NOMO-1 treated with DMSO at 0.1 percent for 48 hours (cell line): ENCODE results near the gene PTPN7.
"Not testable (repeated sequence)": the region's sequence is repeated elsewhere in the genome, so short reads cannot be mapped to it uniquely, and the experiment has no call there.

Experiments
- DNase-seq: peaks from one replicate; lab custom pipeline; 2025; ENCODE audit not compliant: unreplicated experiment; lab: John Stamatoyannopoulos, UW

PTPN7 gene

DNA sequence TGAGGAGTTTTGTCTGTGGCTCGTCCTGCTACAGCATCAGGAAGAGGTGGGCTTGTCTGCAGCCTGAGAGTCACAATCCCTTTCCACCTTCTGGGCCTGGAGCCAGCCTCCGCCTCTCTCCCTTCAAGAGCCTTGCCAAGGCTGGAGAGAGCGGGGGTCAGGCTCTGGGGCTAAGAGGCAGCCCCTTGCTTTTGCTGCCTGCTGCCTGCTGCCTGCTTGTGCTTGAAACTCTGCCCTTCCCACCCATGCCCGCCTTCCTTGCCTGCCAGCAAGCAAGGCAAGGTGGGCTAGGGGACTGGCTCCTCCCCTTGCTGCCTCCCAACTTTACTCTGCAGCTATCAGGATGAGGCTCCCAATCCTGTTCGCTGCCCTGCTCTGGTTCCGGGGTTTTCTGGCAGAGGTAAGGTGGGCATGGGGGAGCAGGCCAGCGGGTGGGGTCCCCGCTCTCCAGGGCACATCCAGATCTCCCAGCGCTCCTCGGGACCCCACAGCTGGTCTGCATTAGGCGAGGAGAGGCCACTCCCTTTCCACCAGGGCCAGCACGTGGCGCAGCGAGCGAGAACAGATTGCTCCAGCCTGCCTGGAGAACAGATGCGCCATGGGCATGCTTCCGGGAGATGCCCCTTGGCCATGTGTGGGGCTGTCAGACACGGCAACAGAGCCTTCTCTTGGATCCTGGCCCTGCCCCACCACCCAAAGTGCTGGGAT, 7.5 kb upstream of the PTPN7 start:
- DNase-seq: no peak

DNA sequence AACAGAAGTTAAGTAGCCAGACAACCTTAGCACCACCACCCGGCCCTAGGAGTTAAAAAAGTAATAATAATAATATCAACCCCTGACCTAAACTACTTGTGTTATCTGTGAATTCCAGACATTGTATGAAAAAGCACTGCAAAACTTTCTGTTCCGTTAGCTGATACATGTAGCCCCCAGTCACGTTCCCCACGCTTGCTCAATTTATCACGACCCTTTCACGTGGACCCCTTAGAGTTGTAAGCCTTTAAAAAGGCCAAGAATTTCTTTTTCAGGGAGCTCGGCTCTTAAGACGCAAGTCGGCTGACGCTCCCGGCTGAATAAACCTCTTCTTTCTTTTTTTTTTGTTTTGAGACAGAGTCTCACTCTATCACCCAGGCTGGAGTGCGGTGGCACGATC, 6.7 kb upstream of the PTPN7 start:
- not testable (repeated sequence) for DNase-seq

DNA sequence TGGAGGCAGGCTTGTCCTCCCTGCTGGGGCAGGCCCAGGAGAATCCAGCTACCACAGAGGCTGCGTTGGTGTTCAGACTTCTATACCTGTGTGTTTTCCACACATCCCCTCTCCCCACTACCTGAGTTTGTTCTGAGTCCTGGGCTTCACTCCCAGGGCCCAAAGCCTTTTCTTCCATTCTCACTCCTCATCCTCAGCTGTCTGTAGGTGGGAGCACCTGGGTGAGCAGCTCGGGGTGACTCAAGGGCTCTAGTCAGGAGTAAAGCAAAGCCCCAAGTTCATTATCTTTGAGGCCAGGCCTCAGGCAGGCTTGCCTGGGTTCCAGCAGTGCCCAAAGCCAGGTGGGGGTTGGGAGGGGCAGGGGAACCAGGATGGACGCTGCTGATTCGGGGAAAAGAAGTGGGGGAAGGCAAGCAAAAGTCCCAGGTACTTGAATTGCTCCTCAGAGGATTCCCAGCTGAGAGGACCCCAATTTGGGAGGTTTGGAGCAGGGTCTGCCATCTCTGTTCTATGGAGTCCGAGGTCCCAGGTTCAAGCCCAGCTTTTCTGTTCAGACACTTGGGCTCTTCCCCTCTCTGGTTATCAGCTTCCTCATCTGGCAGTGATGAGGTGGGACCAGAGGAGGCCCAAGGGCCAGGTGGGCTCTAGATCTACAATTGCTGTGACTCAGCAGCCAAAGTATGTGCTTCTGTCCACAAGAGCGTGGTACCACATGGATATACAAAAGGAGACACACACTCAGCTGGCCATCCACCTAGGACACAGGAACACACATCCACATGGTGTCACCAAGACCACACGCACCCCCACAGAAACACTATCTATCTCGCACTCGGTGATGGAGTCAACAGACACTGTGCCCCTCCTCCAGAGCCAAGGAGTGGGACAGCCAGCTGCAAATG, 5.8 kb upstream of the PTPN7 start:
- DNase-seq: no peak

DNA sequence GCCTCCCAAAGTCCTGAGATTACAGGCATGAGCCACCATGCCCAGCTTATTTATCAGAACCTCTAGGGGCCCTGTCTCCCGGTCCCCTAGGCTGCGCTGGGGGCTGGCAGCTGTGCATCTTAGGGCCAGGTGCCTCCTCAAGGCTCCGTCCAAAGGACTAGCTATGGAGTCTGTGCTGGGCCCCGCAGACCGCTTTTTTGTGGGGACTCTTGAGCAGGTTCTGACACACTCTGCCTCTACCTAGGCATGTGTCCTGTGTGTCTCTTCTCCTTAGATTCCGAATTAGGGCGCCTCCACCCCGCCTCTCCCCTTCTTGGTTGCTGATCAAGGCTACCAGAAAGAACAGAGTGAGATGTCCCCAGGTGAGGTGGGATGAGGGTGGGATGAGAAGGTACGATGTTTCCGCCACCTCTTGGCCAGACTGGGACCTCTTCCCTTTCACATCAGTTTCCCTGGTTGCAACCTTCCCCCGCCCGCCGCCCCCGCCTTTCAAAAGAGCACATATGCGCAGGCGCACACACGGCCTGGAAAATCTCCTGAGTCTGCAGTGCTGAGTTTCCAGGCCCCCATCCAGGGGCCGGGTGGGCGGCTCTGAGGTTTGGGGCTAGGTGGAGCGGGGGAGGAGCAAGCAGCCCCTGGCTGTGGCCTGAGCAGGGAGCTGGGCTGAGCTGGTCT, 5.0 kb upstream of the PTPN7 start:
- no peak for DNase-seq

DNA sequence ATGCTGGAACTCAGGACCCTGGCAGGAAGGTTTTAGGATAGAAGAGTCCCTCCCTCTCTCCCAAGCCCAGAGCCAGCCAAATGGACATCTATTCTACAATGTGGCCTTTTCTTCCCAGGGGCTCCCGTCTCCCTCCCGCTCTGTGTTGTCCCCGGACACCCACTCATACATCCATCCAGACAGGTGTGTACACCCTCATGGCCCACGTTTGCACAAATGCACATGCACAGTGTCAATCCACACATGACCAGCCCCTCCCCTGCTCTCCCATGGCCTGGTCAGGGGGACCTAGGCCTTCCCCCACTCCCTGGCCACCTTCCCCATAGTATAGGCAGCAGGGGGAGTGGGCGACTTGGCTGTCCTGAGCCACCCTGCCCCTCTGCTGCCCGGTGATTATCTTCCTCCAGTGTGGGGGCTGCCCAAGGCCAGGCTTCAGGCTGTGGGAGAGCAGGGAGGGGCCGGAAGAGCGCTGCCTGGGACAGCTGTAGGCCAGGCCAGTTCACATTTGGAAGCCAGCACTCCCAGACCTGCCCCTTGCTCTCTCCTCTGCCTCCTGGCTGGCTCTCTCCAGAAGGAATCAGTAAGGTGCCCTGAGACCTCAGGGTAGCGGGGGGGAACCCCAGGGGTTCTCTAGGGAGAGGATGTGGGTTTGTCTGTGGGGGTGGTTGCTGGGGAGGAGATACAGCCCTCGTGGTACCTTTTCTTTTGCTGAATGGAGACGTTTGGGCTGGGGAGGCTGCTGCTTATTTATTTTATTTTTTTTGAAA, 4.1 kb upstream of the PTPN7 start:
- DNase-seq: no peak

DNA sequence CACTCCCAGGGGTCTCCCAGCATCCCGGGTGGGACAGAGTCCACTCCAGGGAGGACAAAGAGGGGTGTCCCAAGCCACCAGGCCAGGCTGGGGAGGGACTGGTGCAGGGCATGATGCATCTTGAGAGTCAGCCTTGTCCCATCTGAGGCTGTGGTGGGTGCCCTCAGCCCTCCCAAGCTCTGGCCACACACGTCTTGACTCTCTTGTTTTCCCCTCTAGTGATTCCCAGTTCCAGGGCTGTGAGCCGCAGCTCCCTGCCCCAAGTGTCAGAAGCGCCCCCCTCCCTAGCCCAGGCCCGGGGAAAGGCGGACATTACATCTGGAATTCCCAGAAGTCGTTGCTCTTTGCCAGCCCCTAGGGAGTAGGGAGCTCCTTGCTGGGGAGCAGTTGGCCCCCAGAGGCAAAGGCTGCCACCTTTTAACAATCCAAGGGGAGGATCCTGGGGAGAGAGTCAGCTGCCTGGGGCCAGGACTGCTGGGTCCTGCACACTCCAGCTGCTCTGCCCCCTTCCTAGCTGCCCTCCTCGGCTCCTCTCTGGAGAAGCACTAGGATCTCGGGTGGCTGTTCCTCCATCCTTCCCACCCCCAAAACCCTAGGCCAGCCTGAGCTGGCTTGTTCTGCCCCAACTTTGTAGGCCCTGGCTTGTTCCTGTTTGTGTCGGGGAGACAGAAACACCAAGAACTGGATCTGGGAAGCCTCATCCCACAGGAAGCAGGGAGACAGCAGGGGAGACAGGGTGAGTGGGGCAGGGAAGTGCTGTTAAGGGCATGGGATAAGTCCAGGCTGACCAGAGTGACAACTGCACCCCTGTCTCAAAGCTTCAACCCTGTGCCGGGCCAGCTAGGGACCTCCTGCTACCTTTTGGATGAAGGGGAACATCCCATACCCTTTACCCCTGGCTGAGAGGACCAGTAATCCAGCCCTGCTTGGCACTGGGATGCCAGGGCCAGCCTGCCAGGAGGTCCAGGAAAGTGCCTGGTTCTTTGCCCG, 3.2 kb upstream of the PTPN7 start:
- DNase-seq: no peak

DNA sequence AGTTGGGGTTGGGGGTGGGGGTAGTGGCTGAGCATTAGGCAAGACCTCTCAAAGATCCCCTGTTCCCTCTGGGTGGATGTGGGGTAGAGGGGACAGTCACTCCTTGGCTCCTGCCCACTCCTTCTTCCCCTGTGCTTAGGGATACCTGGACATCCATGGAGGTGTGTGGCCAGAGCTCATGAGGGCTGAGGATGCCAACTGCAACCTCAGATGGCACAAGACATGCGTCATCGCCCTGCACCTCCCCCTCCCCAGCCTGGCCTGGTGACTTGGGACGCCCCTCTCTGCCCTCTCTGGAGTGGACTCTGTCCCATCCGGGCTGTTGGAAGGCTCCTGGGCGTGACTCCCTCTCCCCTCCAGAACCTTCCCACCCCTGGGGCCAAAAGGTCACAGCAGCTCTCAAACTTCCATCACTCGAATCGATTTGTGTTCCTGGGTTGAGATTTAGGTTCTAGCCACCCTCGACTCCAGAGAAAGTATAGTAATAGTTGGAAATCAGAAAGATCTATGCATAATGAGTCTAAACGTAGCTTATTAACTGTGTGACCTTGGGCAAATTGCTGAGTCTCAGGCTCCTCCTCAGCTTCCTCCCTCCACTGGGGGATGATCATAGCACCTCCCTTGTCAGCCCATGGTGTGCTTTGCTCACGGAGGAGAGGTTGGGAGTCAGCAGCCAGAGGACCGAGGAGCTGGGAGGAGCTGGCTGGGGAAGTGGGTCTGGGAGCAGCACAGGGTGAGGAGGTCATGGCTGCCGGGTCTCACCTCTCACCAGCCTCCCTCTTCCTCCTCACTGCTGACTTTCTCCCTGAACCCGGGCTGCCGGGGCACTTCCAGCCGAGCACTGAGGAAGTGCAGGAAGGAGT, 2.2 kb upstream of the PTPN7 start:
- DNase-seq: no peak

DNA sequence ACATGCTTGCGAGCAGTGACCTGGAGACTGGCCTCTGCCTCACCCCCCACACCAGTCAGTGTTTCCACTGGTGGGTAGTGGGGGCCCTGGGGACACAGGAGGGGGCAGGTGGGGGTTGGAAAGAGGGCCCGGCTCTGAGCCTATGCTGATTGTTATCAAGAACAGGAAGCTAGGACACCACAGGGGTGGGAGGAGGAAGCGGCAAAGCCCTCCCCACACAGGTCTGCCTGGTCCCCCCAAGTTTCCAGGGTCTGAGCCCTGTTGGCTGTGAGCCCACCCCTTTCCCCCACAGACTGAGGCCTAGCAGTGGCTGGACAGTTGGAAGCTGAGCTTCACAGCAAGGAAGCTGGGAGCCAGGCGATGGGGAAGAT, 1.6 kb upstream of the PTPN7 start:
- DNase-seq: peak; percentile 37

DNA sequence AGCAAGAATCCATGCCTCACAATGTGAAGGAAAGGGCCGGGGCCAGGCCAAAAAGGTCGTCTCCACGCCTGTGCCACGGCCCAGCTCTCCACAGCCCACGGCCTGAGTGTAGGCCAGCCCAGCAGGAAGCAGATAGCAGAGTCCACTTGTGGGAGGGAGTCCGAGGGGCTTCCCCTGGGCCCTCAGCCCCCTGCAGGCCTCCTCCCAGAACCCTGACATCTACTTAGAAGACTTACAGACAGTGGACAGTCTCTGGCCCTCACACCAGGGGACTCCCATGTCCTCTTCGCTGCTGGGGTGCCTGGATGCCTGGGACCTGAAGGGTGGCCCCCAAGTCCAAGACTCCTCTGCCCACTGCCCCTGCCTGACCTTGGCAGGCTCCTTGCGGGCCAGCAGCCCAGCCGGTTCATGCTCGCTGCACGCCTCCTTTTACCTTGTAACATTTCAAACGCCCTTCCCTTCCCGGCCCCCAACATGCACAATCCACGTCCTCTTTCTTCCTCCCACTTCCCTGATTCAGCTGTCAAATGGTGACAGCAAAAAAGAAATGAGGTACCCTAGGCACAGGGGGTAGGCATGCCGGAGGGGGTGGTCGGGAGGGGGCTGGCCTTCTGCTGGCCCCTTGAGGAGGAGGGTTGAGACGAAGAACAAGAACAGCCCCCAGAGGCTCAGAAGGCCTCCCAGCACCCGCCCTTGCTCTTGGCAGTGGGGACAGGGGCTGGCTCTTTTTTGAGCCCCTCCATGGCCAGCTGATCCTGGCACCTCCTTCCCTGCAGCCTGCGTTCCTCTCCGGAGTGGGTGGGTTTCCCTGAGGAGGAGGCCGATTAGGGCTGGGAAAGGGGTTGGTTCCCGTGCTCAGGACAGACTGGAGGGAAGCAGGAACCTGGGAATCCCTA, 997 bp upstream of the PTPN7 start:
- peak; percentile 27 for DNase-seq

DNA sequence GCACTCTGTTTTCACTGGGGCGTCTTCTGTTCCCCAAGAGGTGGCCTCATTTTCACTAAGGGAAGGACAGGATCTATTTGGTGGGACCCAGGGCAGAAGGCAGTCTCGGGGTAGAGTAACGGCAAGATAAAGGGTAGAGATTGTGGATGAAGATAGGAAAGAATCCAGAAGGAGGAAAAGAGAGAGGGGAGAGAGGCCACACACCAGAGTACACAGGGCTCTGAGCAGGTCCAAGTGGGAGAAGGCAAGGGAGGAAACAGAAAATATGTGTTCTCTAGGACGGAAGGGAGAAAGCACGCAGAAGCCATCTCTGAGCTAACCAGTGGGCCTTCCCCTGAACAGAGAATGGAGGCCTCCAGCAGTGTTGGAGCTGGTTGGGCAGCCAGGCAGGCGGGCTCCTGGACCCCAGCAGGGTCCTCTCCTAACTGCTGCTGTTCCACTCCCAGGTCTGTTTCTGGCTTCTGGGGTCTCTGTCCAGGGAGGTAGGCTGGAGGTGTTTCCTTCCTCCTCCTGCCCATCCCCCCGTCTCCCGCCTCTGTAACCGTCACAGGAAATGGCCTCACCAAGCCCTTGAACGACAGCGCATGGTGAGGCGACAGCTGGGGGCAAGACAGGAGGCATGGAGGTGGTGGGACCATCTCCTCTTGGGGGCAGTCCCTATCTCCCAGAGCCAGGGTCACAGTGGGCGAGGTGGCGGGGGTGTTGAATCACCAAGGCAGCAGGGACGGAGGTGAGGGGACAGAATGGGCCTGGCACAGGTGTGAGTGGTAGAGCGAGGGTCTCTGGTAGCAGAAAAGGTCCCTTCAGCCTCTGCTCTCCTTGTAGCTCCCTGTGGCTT, 649 bp downstream of the PTPN7 start:
- DNase-seq: peak; percentile 61

DNA sequence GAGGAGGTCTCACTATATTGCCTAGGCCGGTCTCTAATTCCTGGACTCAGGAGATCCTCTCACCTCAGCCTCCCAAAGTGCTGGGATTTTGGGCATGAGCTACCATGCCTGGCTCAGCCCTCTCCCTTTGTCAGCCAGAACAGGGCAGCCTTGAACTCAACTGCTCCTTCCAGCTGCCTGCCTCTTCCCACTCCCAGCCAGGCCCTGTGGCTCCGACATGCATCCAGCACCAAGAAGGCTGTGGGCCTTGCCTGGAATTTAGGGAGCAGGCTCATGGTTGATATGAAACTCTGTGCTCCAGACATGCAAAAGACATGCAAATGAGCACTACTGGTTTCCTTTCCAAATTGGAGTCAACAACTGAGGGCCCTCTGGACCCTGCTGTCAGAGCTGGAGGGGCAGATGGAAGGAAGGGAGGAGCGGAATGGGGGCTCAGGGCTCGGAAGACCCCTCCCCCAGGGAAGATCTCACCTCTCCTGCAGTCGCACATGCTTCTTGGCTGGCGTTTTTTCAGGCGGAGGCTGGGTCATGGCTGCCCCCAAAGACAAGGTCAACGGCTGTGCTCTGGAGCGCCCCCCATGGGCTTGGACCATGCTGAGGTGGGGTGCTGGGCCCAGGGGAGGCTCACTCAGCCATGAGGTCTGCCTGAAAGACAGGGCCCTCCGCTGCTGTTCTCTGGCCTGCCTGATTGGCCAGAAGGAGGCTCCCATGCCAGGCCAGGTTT, 1.4 kb downstream of the PTPN7 start:
- peak; percentile 34 for DNase-seq

DNA sequence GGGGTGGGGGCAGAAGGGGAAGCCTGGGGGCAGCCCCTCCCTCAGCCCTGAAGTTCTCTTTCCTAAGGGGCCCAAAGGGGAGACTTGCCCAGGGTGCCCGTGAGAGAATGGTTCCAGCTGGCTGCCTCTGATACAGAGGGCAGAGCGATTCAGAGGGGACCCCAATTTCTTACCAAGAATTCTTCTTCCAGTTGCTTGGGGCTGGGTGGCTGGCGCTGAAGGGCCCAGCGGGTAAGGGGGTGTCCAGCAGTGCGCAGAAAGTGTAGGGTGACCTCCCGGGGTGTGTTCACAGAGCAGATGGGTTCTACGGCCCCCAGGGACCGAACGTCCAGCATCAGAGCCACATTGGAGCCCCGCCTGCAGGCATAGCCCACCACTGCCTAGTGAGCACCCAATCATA, 2.5 kb downstream of the PTPN7 start:
- no peak for DNase-seq

DNA sequence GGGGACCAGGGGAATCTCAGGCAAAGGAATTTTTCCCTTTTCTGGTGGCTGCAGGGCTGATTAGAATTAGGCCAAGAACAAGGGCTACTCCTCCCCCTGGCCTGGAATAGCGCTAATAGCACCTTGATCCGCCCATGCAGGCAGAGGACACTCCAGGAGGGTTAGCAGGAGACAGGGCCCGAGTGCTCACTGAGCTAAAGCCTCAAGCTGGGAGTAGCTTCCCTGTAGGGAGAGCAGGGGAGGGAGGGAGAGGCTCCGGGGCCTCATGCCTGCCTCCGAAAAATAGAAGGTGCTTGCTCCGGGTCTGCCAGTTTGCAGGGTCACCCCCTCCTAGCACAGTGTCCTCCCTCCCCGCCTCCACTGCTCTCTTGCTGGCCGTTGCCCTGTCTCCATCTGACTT, 3.8 kb downstream of the PTPN7 start:
- no peak for DNase-seq

DNA sequence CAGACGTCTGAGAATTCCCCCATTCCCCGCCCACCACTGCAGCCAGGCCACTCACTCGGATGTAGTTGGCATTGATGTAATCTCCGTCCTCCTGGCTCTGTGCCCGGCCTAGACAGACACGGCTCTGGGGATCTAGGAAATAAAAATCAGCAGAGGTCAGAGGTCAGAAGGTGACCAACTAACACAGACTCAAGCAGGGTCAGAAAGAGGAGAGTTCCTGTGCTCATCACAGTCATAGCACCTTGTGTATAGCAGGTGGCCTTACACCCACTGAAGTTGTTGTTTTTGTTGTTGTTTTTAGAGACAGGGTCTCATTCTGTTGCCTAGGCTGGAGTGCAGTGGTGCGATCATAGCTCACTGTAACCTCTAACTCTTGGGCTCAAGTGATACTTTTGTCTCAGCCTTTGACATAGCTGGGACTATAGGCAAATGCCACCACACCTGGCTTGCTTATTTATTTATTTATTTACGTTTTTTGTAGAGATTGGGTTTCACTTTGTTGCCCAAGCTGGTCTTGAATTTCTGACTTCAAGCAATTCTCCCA, 4.9 kb downstream of the PTPN7 start:
- DNase-seq: no peak

DNA sequence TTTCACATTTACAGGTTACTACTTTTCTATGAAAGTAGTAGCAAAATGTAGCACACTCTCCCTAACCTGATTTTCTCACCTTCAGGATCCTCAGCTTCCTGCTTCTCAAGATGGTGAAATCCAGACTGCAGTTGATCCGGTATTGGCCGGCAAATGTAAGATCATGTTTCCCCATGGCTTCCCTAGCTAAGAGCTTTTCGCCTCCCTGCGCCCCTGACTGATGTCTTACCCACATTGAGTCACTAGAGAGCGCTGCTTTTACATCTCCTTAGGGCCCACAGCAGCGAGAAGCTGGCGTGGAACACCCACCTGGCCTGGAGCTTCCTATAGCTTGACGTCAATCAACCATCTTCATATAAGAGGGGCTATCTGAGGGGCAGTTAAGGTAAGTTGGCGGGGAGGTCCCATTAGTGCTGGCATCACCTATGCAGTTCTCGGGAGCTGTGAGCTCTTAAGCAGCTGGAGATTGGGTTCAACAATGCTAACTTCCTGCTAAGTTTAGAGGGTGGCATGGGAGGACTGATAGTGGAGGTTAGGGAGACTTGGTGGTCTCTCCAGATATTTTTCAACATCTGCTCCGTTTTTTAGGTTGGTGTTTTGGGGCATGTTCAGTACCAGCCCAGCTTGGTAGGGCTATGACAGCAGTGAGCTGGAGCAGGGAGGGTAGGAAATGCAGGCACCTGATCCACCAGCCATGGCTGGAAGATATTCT, 5.5 kb downstream of the PTPN7 start:
- DNase-seq: peak; percentile 40
